Body of pancreas (tissue), 4 donors: ENCODE results near the gene GALM. TPM values are rescaled to one million over a fixed set of nuclear protein-coding genes. Genes with fewer than 3 reads are reported as not detected.
A peak's percentile ranks its signal among the peaks of the same experiment; 100 is the strongest.

ENCODE experiments used
- ATAC-seq: fragments of 150-250 bp; one replicate; pipeline ENCODE4 v1.9.1; 2016
- DNase-seq, 4 donors: peaks; one replicate each; pipeline ENCODE4 v3.0.0-alpha.2; 2019
- H3K27ac ChIP-seq, 4 donors: fragments of 200-600 bp; sonication (generic); 1 replicate in 3 of 4; 2 replicates in 1 of 4; pipeline versions ENCODE4 v1.5.1 to v1.6.1; 2016 to 2019; ENCODE audit warnings: mild to moderate bottlenecking in 1 of 4, mixed read lengths in 1 of 4, moderate library complexity in 1 of 4
- H3K27me3 ChIP-seq, 2 donors: fragments of 200-600 bp; sonication (generic); one replicate each; pipeline ENCODE4 v1.6.0; 2016; ENCODE audit warnings: mild to moderate bottlenecking in 1 of 2
- H3K36me3 ChIP-seq, 2 donors: fragments of 200-600 bp; sonication (generic); replicated peaks in 1 of 2; 2 replicates each; pipeline ENCODE4 v1.5.1; 2016; ENCODE audit warnings: low read depth in 2 of 2; ENCODE audit not compliant: insufficient read depth in 1 of 2
- H3K4me1 ChIP-seq: fragments of 200-600 bp; sonication (generic); one replicate; pipeline ENCODE4 v1.6.0; 2016
- H3K4me3 ChIP-seq, 2 donors: fragments of 200-600 bp; sonication (generic); 1 replicate in 1 of 2; 2 replicates in 1 of 2; pipeline ENCODE4 v1.5.1; 2016 to 2019
- H3K9me3 ChIP-seq, 3 donors: fragments of 200-600 bp; sonication (generic); 1 replicate in 2 of 3; 2 replicates in 1 of 3; pipeline ENCODE4 v1.5.1; 2016
- POLR2A ChIP-seq, 3 donors: fragments of 450-650 bp; IDR thresholded peaks; one replicate each; pipeline ENCODE4 v1.6.1; 2016; ENCODE audit warnings: antibody characterized with exemption in 3 of 3, mild to moderate bottlenecking in 2 of 3
- WGBS, 2 donors: methylation state at CpG; one replicate each; pipeline ENCODE4 v1.1.5; 2017; 5-methylcytosine and 5-hydroxymethylcytosine counted together
- intact Hi-C: fragments of 100-400 bp; cut with DNase I; formaldehyde crosslinking; loops from one replicate; pipeline ENCODE4 v1.15.1; 2023
- total RNA-seq, 2 donors: library from RNA; depleted of rRNA; stranded (reverse); fragments of >200 nt; gene quantifications; one replicate each; pipeline ENCODE4 v1.1.0, GENCODE V29; 2016
- TF ChIP-seq, protein P1 (sequence below), 7 experiments: fragments of 450-650 bp in 4 of 7; fragments of 200-600 bp in 3 of 7; sonication (generic) in 3 of 7; IDR thresholded peaks; one replicate each; pipeline ENCODE4 v1.5.1; 2016 to 2019; ENCODE audit warnings: antibody characterized with exemption in 7 of 7

The GALM gene
- total RNA-seq, 2 donors from 2014 or later: 7.5 to 20.4 TPM

GRCh38 chr2:38666556-38666910 is 619 bp downstream of the GALM start:
- intact Hi-C loops: no loop called here
- WGBS, 2 donors: 3 to 4% methylated on average over 4 of the region's 4 CpGs
- no peak for TF ChIP-seq POLR2A (IDR thresholded peaks at IDR 0.05)
- TF ChIP-seq, protein P1, sequence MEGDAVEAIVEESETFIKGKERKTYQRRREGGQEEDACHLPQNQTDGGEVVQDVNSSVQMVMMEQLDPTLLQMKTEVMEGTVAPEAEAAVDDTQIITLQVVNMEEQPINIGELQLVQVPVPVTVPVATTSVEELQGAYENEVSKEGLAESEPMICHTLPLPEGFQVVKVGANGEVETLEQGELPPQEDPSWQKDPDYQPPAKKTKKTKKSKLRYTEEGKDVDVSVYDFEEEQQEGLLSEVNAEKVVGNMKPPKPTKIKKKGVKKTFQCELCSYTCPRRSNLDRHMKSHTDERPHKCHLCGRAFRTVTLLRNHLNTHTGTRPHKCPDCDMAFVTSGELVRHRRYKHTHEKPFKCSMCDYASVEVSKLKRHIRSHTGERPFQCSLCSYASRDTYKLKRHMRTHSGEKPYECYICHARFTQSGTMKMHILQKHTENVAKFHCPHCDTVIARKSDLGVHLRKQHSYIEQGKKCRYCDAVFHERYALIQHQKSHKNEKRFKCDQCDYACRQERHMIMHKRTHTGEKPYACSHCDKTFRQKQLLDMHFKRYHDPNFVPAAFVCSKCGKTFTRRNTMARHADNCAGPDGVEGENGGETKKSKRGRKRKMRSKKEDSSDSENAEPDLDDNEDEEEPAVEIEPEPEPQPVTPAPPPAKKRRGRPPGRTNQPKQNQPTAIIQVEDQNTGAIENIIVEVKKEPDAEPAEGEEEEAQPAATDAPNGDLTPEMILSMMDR (IDR thresholded peaks at IDR 0.05): no peak

DNA sequence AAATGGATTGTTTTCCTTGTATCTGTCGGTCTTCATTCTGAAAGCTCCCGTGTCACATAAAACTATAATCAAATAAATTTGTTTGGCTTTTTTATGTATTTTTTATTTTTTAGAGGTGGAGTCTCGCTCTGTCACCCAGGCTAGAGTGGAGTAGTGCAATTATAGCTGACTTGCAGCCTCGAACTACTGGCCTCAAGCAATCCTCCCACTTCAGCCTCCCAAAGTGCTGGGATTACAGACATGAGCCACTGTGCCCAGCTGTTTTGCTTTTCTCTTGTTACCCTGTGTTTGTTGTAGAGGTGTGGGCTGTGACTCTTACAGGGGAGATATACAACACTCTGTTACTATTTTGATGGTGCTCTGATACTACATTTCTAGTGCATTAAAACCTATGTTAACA is 2.2 kb downstream of the GALM start:
- Histone ChIP-seq H3K4me1 (peaks cover 37% of the 10 kb centered on the region), H3K9me3 (no peaks in the 10 kb centered on the region), H3K4me3 (no peak overlapping the region), H3K27ac (peak overlapping the region in 1 of 4 donors; percentile 79), H3K27me3 (no peaks in the 10 kb centered on the region), H3K36me3 (no peaks in the 10 kb centered on the region)
- TF ChIP-seq, protein P1 (IDR thresholded peaks at IDR 0.05): no peak
- no peak for TF ChIP-seq POLR2A (IDR thresholded peaks at IDR 0.05)
- ATAC-seq (no peak), DNase-seq (no peak)
- intact Hi-C loops: no loop called here
- 90 to 97% methylated on average over 4 of the region's 4 CpGs for WGBS, 2 donors

More at GRCh38 chr2:38666556-38666910, 619 bp downstream of the GALM start:
- Histone ChIP-seq H3K4me3 (peak overlapping the region; percentile 28 to 55), H3K27me3 (no peaks in the 10 kb centered on the region), H3K9me3 (no peaks in the 10 kb centered on the region), H3K27ac (peak overlapping the region; percentile 56 to 84 (median 70)), H3K36me3 (no peaks in the 10 kb centered on the region), H3K4me1 (peaks cover 37% of the 10 kb centered on the region)
- peak in 2 of 4 donors; percentile 31 to 43 for DNase-seq
- ATAC-seq: peak; percentile 20

- TF ChIP-seq, protein P1 (IDR thresholded peaks at IDR 0.05): no peak
- no peak for TF ChIP-seq POLR2A (IDR thresholded peaks at IDR 0.05)
- no peak overlapping the region for H3K27ac ChIP-seq
- intact Hi-C loops: no loop called here
- peaks cover 37% of the 10 kb centered on the region for H3K4me1 ChIP-seq
- ATAC-seq (no peak), DNase-seq (no peak)
- no peak overlapping the region for H3K4me3 ChIP-seq
- no peaks in the 10 kb centered on the region for H3K9me3 ChIP-seq
- no peaks in the 10 kb centered on the region for H3K27me3 ChIP-seq
- 59 to 67% methylated on average over 16 of the region's 16 CpGs for WGBS, 2 donors
- no peaks in the 10 kb centered on the region for H3K36me3 ChIP-seq
Observed at GRCh38 chr2:38668779-38669479, 3.0 kb downstream of the GALM start.

GRCh38 chr2:38671303-38671702 is 5.4 kb downstream of the GALM start:
- WGBS, 2 donors: 83 to 85% methylated on average over 6 of the region's 6 CpGs
- intact Hi-C loops: no loop called here
- peaks cover 0 to 4% of the 10 kb centered on the region in 2 donors for H3K36me3 ChIP-seq
- no peak overlapping the region for H3K4me3 ChIP-seq
- no peaks in the 10 kb centered on the region for H3K9me3 ChIP-seq
- no peaks in the 10 kb centered on the region for H3K27me3 ChIP-seq
- no peak overlapping the region for H3K27ac ChIP-seq
- ATAC-seq (no peak), DNase-seq (no peak)
- no peak for TF ChIP-seq POLR2A (IDR thresholded peaks at IDR 0.05)
- TF ChIP-seq, protein P1 (IDR thresholded peaks at IDR 0.05): no peak
- H3K4me1 ChIP-seq: peaks cover 28% of the 10 kb centered on the region

GRCh38 chr2:38671946-38672345 is 6.0 kb downstream of the GALM start:
- intact Hi-C loops: no loop called here
- Histone ChIP-seq H3K9me3 (no peaks in the 10 kb centered on the region), H3K27me3 (no peaks in the 10 kb centered on the region)

More at GRCh38 chr2:38671946-38672345, 6.0 kb downstream of the GALM start:
- ATAC-seq (no peak), DNase-seq (no peak)
- TF ChIP-seq, protein P1 (IDR thresholded peaks at IDR 0.05): no peak
- no peak for TF ChIP-seq POLR2A (IDR thresholded peaks at IDR 0.05)
- Histone ChIP-seq H3K36me3 (peaks cover 0 to 5% of the 10 kb centered on the region in 2 donors), H3K4me1 (peaks cover 22% of the 10 kb centered on the region), H3K27ac (no peak overlapping the region), H3K4me3 (no peak overlapping the region)
- 57 to 76% methylated on average over 2 of the region's 2 CpGs for WGBS, 2 donors
